HG03097 (cell line): Measurements from ENCODE around the gene LRRC27.
"Not testable (repeated sequence)": the region's sequence is repeated elsewhere in the genome, so short reads cannot be mapped to it uniquely, and the experiment has no call there.

Source experiments
- ATAC-seq: cut with Tn5 transposase; IDR thresholded peaks from one replicate; pipeline ENCODE4 v1.9.1; 2021; ENCODE audit not compliant: unreplicated experiment, low FRiP score

The LRRC27 gene

DNA sequence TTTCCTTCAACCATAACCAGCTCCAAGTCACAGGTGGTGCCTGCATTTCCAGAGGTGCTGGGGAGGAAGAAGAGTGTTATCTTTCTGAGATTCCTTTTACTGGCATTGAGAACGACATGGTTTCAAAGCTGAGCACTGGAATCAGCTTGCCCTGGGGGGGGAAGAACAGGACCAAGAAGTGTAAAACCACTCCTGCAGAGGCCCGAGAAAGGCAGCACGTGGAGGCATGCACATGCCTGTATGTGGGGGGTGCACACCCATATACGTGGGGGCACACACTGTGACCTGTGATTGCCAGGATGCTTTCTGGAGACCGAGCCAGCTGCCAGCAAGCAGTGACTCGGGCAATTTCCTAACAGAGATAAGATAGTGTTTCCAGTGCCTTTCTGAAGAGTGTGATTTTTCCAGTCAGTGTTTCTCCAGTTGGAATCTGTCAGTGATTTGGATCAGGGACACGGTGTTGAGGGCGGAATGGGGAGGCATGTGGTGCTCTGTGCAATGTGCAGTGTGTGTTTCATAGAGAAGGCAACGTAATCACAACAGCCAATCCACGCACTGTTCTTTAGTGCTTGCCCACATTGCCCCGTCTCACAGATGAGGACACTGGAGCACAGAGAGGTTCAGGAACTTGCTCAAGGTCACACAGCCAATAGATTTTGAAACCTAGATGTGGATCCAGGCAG, 4.2 kb downstream of the LRRC27 start:
- no peak for ATAC-seq

GRCh38 chr10:132336919-132337407, 5.0 kb downstream of the LRRC27 start:
- no peak for ATAC-seq

- ATAC-seq = not testable (repeated sequence)
These were observed 5.9 kb downstream of the LRRC27 start for GRCh38 chr10:132337854-132338253.

- no peak for ATAC-seq
These were observed 6.9 kb downstream of the LRRC27 start for GRCh38 chr10:132338876-132339275.

GRCh38 chr10:132339276-132339675, 7.3 kb downstream of the LRRC27 start:
- ATAC-seq = no peak

DNA sequence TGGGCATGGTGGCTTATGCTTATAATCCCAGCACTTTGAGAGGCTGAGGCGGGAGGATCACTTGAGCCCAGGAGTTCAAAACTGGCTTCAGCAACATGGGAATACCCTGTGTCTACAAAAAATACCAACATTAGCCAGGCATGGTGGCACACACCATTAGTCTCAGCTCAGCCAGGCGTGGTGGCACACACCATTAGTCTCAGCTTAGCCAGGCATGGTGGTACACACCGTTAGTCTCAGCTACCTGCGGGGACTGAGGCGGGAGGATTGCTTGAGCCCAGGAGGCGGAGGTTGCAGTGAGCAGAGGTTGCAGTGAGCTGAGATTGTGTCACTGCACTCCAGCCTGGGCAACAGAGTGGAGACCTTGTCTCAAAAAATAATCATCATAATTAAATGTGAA, 9.0 kb downstream of the LRRC27 start:
- no peak for ATAC-seq

GRCh38 chr10:132341781-132342180, 9.8 kb downstream of the LRRC27 start:
- no peak for ATAC-seq

DNA sequence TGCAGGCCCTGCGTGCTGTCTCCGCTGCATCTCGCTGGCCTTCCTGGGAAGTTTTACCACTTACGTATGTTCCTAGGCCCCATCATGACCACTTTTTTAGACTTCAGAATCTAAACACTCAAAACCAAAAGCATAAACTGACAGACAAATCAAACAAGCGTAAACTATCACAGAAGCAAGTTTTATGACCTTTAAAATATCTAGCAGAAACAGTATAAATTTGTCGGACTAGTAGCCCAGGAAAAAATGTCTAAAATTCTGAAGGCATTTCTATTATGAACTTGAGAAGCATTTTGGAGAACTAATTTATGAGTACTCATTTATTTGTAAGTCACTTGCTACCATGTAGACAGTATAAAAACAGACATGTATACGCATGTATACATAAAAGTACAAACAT, 10.6 kb downstream of the LRRC27 start:
- no peak for ATAC-seq

DNA sequence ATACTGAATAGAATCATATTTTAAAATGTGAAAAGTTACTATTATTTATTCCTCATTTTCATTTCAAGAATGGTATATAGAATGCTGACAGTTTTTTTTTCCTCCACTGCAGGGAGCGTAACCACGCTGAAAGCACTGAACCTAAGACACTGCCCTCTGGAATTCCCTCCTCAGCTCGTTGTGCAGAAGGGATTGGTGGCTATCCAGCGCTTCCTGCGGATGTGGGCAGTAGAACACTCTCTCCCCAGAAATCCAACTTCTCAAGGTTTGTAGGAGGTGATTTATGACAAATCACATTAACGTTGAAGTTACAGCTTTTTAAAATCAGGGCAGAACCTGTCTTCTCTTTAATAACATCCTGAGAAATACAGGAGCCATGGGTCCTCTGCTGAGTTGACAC, 12.4 kb downstream of the LRRC27 start:
- no peak for ATAC-seq

GRCh38 chr10:132345345-132345744, 13.4 kb downstream of the LRRC27 start:
- ATAC-seq = no peak

DNA sequence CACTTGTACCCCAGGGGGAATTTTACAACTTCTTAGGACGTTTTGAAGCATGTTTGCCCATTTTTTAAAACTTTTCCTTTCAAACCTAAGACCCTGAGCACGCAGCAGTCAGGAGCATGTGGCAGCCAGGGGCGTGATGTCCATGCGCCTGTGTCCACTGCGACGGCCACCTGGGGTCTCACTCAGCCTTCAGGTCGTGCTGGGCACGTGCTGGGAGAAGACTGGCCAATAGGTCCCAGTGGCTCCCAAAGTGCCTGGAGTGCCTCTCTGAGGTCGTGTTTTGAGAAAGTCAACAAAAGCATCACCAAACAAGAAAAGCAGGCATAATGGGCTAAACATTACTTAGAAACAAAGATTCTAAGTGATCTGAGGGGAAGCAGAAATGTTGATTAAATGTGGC, 14.8 kb downstream of the LRRC27 start:
- ATAC-seq = no peak

- no peak for ATAC-seq
These were observed 15.4 kb downstream of the LRRC27 start for GRCh38 chr10:132347211-132347930.

- ATAC-seq = no peak
These were observed 15.9 kb downstream of the LRRC27 start for GRCh38 chr10:132347931-132348267.

DNA sequence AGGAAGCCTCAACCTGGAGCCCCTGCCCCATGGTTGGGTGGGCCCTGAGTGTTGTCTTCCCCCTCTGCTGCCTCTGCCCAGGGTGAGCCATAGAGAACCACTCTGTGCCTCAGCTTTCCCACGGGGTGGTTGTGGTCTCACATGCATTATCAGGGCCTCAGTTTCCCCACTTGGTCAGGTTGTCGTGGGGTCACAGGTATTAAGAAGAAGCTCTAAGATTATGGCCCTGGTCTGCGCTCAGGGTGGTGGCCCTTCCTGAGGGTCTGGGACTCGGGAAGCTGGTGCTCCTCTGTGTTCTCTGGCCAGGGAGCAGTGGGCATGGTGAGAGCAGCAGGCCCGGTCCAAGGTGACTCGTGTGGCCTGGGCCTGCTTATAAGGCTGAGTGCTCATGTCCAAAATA, 17.8 kb downstream of the LRRC27 start:
- no peak for ATAC-seq

DNA sequence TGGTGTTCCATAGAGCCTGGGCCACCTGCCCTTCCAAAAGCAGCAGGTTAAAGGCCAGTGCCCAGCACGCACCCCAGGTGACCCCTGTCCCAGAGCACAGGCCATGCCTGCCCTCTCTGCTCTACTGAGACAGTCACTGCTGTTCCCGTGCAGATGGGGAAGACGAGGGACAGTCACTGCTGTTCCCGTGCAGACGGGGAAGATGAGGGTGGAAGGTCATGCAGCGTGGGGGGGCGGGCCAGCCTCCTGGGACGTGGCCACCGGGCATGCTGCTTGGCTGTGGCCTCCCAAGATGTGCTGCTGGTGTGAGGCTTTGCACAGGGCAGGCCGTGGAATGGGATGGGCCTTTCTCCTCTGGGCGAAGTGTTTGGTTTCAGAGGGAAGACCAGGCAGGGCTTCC, 18.4 kb downstream of the LRRC27 start:
- ATAC-seq = no peak

DNA sequence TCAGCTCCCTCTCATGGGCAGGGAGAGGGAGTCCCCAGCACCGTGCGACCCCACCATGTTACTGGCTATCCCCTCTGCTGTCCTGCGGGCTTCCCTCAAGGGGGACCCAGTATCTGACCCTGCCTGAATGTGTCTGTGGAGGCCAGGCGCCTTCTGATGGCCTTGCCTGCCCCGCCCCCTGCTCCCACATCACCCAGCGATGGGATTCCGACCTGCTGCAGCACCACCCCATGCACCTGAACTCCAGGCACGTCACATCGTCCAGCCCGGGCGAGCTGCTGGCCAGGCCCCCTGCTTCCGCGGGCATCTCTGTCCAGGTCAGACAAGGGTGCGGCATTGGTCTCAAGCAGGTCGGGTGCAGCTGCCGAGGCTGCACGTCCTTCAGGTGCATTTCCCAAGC, 19.0 kb downstream of the LRRC27 start:
- no peak for ATAC-seq

DNA sequence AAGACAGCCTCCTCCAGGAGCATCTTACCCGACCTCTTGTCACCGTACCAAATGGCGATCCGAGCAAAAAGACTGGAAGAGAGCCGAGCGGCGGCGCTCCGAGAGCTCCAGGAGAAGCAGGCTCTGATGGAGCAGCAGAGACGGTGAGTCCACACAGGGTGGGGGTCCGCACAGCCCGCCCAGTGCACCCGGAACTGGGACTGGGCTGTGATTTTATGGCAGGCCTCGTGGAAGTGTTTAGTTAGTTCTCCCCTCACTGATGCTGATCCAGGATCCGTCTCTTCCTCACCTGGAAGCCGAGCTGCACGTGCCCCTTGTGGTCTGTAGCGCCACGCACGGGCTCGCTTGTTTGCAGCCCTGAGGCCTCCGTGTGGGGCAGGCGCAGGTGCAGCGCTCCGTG, 19.6 kb downstream of the LRRC27 start:
- ATAC-seq = no peak

GRCh38 chr10:132352462-132353308, 20.7 kb downstream of the LRRC27 start:
- ATAC-seq = not testable (repeated sequence)

GRCh38 chr10:132353456-132354355, 21.7 kb downstream of the LRRC27 start:
- no peak for ATAC-seq

- ATAC-seq = no peak
These were observed 22.5 kb downstream of the LRRC27 start for GRCh38 chr10:132354356-132355094.
